GM18861 (cell line): ENCODE data around the gene C13orf46.

Experiments
- ATAC-seq: cut with Tn5 transposase; IDR thresholded peaks from one replicate; pipeline ENCODE4 v1.9.1; 2021; ENCODE audit not compliant: unreplicated experiment

C13orf46 gene

DNA sequence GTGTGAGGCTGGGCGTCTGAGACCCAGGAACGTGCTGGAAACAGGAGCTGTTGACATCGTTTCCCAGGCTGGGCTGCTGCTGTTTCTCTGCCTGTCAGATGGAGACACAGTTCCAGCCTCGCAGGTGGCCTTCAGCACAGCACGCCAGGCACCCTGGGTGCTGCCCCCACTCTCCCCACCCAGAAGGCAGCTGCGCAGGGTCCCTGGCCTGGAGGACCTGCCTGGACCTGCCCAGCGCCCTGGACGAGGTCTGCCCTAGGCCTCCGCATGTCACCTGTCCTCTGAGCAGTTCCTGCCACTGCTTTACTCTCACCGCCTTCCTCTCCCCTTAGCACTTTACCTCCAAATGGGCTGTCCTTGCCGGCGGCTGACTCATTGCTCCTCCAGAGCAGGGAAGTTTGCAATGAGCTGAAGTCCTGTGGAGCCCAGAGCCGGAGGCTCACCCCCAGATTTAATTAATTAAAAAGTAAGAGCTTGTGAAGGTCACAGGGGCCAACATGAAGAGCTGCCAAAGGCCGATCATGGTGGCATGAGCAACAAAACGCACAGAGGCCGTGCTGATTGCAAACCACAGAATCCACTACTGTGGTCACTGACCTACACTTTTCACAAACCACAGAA is 32.2 kb downstream of the C13orf46 start:
- ATAC-seq, result no peak

DNA sequence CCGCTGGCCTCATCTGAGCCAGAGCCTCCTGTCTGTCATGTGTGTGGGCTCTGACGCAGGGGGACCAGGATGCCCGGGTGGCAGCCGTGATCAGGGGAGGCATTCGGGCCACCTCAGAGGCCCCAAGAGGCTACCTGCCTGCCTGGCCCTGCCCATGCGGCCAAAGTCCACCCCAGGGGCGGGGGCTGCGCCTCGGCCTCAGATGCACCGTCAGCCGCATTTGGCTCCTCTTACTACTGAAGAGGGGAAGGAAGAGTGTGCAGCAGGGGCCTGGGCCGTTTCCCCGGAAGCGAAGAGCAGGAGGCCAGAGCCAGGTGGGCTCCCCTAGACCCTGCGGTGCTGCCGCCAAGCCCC is 34.0 kb downstream of the C13orf46 start:
- no peak for ATAC-seq

DNA sequence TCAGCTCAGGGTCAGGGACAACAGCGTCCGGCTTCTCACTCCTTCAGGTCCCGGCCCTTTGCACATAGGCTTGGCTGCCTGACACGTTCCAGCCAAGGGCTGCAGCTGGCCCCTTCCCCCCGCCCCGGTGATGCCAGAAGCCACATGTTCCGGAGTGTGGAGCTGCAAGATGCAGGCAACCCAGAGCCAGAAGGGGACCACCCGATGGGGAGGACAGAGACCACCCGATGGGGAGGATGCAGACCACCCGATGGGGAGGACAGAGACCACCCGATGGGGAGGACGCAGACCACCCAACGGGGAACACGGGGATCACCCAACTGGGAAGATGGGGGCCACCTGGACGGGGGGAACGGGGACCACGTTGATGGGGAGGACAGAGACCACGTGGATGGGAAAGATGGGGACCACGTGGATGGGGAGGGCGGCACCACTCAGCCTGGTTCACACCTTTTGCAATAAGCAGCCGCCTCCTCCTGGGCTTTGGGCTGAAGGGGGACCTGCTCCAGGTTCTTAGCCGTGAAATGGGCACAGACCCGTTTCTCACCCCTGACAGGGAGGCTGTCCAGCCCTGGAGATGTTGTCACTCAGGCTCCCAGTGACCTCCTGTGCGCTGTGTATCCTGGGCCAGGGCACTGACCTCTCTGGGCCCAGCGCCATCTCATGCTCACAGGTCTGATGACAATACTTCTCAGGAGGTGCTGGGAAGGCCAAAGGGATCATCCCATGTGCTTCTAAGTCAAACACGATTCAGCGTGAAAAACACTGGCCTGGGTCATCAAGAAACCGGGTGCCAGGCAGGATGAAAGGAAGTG is 34.5 kb downstream of the C13orf46 start:
- ATAC-seq, result no peak

DNA sequence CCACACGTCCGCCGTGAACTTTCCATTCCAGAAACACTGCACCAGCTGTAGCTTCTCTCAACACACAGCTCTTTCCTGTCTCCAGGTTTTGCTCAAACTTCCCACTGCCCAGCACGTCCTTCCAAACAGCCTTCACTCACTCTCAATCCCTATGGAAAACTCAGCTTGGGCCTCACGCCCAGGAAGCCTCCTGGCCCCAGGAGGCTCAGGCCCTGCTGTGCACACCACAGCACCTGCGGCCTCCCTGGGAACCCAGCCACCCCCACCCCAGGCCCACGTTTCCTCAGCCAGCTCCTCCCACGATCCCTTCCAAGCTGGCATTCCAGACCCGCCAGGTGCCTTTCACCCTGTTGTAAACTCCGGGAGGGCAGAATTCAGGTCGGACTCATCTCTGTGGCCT is 35.2 kb downstream of the C13orf46 start:
- no peak for ATAC-seq

DNA sequence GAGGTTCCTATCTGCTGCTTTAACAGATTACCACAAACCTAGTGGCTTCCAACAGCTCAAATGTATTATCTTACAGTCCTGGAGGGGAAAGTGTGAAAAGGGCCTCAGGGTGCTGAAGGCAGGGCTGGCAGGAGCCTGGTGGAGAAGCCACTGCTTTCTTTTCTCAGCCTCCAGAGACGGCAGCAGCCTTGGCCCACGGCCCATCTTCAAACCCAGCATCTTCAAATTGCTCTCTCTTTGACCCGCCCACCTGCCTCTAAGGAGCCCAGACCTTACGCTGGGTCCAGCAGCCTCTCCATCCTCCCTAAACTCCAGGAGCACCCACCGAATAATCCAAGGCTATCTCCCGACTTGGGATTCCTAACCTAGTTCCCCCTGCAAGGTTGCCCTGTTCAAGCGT is 35.6 kb downstream of the C13orf46 start:
- ATAC-seq, result no peak

DNA sequence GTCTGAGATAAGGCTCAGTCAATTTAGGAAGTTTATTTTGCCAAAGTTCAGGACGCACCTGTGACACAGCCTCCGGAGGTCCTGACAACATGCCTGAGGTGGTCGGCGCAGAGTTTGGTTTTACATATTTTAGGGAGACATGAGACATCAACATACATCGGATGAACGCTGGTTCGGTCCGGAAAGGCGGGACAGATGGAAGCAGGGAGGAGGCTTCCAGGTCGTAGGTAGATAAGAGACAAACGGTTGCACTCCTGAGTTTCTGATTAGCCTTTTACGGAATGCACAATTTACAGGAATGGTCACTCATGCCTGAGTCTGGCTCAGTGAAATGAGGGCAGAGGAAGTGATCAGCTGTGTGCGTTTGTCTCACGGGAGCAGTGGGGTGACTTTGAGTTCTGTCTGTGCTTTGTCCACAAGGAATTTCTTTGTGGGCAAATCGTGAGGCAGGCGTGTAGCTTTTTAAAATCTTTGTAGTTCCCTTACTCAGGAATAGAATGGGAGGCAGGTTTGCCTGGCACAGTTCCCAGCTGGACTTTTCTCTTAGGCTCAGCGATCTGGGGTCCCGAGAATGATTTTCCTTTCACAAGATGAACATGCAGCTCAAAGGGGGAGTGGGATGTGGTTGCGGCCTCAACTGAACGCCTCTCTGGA is 36.2 kb downstream of the C13orf46 start:
- no peak for ATAC-seq

DNA sequence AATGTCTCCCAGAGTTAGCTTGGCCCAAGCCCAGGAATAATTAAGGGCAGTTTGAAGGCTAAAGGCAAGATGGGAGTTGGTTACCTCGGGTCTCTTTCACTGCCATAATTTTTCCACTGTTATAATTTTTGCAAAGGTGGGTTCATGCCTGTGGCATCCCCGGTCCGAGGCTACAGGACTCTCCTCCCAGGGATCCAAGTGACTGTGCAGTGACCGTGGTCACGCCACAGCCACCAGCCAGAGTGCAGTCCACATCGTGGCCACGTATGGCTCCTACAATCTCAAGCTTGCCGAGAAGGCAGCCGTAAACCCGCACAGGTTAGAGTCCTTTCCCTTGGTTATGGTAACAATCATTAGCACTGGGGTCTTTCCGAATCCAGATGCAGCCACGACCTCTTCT is 36.8 kb downstream of the C13orf46 start:
- no peak for ATAC-seq

DNA sequence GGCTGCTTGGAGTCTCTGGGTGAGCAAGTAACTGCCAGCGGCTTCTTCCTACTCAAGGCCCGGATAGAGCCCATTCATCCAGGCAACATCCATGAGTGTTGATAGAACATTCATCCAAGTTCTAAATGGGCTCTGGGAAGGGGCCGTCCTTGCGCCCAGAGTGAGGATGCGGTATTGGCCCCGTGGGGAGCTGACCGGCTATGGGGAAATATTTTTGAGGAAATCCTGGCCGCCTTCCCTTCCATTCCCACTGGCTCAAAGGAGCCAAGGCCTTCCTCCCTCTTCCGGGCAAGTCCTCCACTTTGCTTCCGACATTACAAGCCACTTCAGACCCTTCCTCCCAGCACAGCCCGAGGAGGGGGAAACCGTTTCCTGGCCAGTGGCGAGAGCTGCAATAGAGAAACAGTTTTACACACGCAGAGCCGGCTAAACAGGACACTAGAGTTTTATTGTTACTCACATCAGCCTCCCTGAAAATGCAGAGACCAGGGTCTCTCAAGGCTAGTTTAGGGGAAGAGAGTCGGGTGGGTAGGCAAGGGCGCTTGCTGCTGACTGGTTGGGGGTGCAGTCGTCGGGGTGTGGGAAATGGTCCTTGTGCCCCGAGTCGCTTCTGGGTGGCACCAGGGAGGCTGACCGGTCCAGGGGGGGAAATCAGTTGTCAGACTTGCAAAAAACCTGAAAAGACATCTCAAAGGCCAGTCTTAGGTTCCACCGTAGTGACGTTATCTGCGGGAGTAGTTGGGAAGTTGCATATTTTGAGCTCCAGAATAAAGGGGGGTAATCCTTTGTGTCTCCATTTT is 37.5 kb downstream of the C13orf46 start:
- no peak for ATAC-seq

DNA sequence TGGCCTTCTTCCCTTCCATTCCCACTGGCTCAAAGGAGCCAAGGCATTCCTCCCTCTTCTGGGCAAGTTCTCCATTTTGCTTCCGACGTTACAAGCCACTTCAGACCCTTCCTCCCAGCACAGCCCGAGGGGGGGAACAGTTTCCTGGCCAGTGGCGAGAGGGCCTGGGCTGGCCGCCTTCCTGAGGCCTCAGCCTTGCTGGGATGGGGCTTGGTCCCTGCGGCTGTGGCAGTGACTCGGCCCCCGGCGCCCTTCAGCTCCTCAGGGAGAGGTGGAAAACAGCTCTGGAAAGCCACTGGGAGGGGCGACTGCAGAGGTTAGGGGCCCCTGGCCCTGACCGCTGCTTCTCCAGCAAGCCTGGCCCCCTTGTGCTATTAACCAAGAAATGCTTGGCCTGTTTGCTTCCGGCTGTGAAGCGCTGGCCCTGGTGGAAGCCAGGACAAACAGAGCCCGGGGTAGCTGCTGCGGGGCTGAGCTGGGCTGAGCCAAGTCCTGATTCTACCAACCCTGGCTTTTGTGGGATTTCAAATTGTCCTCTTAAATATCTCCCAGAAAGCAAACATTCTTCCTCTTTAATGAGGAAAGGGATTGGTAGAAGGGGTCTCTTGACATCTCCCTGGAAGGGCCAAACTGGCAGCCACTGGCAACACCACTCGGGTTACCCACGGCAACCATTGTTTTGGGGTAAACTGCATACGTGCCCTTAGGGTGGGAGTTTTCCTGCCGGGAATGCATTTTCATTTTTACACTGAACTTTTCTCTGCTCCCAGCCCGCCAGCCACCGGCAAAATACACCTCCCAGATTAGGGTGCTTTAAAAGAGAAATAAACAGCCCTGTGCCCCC is 38.7 kb downstream of the C13orf46 start:
- ATAC-seq, result no peak

DNA sequence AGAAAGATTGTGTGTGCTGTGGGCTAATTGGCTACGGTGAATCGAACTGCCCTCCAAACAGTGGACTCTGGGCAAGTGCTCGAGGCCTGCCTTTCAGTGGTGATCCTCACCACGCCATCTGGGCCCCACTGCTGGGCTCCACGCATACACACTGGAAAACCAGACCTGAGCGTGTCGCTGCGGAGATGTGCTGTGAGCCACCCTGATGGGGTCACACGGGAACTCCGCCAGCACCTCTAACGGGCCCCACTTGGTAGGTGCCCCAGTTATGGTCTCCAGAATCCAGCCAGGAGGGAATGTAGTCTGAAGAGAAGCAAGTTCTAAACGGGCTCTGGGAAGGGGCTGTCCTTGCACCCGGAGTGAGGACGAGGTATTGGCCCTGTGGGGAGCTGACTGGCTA is 39.3 kb downstream of the C13orf46 start:
- no peak for ATAC-seq

DNA sequence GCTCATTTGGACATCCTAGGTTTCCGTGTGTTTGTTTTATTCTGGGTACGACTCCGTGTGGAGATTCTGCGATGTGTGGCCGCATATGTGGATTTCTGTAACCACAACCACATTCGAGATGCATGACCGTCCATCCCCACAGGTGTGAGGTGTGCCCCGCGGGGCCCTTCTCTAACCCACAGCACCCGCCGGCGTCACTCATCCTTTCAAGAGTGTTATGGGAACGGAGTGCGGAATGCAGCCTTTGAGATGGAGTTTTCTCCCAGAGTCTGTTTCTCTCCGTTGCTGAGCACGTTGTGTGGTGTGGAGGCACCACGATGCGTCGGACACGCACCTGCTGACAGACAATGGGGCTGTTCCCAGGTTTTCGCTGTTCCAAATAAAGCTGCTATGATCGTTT is 40.0 kb downstream of the C13orf46 start:
- no peak for ATAC-seq

DNA sequence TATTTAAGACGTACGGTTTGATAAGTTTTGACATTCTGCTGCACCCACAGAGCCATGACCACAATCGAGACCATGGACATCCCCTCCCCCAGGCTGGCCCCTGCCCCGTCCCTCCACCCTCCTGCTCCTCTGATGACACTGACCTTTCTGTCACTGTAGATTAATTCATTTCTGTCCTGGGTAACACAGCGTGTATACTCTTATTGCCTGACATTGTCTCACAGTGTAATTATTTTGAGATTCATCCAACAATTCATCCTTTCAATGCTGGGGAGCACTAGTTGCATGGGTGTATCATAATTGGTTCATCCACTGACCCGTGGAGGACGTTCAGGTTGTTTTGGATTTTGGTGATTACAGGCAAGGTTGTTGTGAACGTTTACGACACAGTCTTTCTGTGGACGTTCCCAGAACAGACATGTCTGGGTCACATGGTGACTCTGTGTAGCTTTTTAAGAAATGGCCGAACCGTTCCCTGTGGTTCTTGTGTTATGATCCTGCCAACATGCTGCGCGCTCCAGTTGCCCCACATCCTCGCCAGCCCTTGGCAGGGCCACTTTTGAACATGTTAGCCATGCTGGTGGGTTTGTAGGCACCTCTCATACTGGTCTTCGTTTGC is 41.9 kb downstream of the C13orf46 start:
- no peak for ATAC-seq

DNA sequence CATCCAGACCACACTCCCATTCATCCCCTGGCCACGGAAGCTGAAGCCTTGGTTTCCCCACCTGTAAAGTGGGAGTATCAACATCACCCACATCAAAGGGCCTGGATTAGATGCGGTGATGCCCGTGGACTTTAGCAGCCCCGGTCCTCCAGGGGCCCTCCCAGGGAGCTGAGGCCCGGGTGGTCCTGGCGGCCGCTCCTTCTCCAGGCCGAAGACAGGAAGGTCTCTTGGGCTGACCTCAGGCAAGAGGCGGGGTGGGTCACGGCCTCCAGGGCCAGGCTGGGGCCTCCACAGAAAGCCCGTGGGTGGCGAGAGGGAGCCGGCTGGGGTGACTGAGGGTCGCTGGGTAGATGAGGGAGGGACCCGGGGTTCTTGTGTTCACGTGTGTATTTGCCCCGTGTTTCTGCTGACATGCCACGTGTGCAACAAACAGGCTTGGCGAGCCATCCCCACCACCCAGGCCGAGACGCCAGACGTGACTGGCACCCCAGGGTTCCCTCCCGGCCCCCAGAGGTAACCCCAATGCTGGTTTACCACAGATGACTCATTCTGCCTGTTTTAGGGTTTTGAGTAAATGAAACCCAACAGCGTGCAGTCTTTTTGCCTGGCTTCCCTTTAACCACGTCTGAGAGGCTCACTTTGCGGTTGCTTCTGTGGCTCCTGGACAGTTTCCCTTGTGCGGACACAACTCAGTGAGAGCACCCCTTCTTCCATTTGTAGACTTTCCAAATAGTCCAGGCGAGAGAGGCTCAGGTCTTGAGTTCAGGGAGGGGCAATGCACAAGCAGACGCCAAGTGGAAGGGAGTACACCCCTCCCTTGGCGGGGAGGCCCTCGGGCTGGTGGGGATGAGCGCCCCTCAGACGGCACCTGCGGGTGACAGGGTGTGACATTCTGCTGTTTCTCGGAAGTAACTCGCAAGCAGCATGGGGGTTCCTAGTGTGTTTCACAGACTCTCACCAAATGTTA is 42.9 kb downstream of the C13orf46 start:
- ATAC-seq, result no peak

DNA sequence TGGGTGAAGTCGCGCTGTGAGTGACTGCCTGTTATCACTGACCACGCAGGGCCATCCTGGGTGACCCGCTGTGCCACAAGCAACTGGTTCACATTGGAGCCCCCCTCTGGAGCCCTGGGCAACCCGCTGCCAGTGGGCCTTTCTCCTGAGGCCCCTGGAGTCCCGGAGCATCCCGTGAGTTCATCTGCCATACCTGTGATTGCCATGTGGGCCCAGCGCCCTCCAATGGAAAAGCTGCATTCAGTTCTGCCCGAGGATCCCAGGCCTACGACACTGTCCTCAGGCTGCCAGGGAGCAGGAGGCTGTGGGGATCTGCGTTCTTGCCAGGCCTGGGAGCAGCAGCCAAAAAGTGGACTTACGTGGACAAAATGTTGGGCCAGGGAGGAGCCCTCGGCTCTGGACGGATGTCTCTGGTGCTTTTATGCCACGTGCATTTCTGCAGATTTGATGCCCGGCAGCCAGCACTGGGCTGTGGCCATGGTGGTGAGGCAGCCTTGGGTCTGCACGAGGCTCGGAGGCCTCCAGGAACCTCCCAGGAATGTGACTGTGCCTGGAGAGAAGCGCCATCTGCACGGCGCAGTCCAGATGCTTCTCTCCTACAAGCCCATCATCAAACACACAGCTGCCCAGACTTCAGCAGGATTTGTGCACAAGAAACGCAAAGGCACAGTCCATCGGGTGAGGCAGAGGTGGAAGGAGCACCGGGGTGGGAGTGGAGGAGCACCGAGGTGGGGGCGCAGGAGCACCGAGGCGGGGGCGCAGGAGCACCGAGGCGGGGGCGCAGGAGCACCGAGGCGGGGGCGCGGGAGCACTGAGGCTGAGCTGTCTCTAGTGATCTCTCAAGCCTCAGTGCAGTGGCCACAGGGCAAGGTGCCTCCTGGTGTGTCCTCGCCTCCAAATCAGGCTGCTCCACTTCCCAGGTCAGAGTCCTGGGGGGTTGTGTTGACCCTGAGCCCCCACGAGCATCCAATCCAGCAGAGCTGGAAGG is 44.0 kb downstream of the C13orf46 start:
- no peak for ATAC-seq

DNA sequence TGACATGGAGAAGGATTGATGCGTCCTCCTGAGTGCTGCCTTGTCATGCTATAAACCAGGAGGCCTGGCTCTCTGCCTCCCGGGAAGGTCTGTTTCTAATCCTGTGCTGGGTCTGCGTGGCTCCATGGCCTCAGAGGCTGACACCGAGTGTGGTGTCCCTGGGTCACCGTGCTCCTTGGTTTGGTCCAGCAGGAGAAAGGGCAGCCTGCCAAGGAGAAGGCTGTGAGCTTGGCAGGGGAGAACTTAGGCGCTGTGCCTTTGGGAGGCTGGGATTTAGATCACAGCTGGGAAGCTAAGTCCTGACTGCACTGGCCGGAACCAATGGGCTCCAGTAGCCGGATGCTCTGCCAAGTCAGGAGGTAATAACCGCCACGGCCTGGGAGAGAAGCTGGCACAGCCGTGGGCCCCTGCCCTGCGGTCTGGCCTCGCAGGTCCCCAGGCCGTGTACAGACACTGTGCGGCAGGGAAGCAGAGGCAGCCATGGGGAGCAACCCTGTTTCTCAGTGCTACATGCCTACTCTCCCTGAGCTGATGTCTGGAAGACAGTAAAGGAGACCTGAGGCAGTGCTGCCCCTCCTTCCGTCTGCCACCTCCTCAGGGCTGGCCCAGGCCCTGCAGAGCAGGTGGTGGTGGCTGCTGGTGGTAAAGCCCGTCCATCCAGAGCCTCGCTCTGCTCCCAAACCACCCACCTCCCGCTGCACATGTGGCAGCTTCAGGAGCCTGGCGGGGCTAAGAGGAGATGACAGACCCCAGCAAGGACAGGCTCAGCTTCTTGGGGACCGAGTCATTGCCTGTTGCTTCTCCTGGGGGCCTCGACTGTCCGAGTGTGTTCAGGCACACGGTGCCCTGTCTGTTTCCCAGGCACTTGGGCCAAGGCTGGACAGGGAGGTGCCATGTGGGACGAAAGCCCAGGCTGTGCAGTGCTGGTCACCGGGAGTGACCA is 44.9 kb downstream of the C13orf46 start:
- no peak for ATAC-seq

DNA sequence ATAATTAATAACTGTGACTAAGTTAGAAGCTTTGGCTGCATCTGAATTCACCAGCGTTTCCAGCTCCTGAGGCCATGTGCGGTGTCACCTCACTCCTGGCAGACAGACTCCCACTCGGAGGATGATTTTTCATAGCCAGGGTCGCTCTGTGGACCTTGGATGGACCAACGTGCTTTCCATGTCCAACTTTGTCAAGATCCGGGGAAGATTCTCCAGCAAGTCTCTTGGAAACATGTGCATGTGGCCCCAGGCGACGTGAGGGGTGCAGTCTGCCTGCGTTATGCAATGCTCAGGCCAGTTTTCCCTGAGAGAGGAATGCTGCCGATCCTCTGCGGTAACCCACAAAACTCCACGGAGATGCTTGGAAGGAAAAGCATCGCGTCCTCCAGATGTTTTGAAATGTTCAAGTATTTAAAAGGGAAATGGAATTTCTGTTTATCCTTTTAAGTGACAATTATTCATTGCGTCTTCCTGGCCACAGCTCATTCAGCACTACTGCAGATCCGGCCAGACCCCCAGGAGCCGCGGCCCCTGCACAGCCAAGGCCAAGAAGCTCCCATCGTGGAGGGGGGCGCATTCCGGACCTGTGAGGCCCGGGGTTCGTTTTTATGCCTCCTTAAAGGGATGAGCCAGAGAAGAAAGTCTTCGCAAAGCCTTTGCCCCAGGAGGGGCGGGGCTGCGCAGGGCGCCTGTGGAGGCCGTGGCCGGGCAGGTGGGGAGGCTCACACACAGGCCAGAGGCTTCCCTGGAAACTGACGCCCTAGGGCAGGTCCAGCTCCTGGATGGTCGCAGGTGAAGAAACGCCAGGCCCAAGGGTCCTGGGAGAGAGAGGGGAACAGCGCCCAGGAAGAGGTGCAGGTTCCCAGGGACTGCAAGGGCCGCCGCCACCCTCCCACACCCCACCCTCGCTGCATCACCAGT is 46.0 kb downstream of the C13orf46 start:
- no peak for ATAC-seq
